Omental fat pad (tissue), 4 donors: ENCODE results near the gene SRSF9. TPM values are rescaled to one million over a fixed set of nuclear protein-coding genes. Genes with fewer than 3 reads are reported as not detected.

ENCODE experiments used
- ATAC-seq: fragments of 150-250 bp; one replicate; pipeline ENCODE4 v1.9.1; 2016; ENCODE audit warnings: mild to moderate bottlenecking, moderate library complexity; ENCODE audit not compliant: low FRiP score
- DNase-seq: peaks from one replicate; pipeline ENCODE4 v3.0.0-alpha.2; 2019; ENCODE audit warnings: low spot score
- CTCF ChIP-seq, 3 donors: fragments of 450-650 bp; IDR thresholded peaks; one replicate each; pipeline ENCODE4 v1.5.1; 2016 to 2017; ENCODE audit warnings: antibody characterized with exemption in 3 of 3, mild to moderate bottlenecking in 3 of 3, moderate library complexity in 2 of 3
- total RNA-seq, 4 donors: library from RNA; depleted of rRNA; stranded (reverse); fragments of >200 nt; gene quantifications; one replicate each; pipeline ENCODE4 v1.1.0, GENCODE V29; 2016

SRSF9 gene
- total RNA-seq, 4 donors from 2014 or later = 62.3 to 88.7 (median 71.4) TPM

GRCh38 chr12:120480211-120480610 lies 10.7 kb upstream of the SRSF9 start:
- TF ChIP-seq CTCF (IDR thresholded peaks at IDR 0.05) = no peak
- no peak for ATAC-seq
- DNase-seq = no peak

- no peak for TF ChIP-seq CTCF (IDR thresholded peaks at IDR 0.05)
- ATAC-seq (no peak), DNase-seq (no peak)
These were observed 9.9 kb upstream of the SRSF9 start for GRCh38 chr12:120479458-120479857.

- no peak for DNase-seq
- no peak for TF ChIP-seq CTCF (IDR thresholded peaks at IDR 0.05)
- no peak for ATAC-seq
These were observed 6.1 kb upstream of the SRSF9 start for GRCh38 chr12:120475643-120476042.

GRCh38 chr12:120474616-120474960 lies 5.0 kb upstream of the SRSF9 start:
- TF ChIP-seq CTCF (IDR thresholded peaks at IDR 0.05) = no peak
- ATAC-seq (peak; percentile 85), DNase-seq (peak; percentile 24)

- TF ChIP-seq CTCF (IDR thresholded peaks at IDR 0.05) = no peak
- no peak for DNase-seq
- ATAC-seq = no peak
These were observed 4.5 kb upstream of the SRSF9 start for GRCh38 chr12:120473807-120474615.

- DNase-seq (no peak), ATAC-seq (no peak)
- no peak for TF ChIP-seq CTCF (IDR thresholded peaks at IDR 0.05)
These were observed 3.0 kb upstream of the SRSF9 start for GRCh38 chr12:120472521-120472920.

DNA sequence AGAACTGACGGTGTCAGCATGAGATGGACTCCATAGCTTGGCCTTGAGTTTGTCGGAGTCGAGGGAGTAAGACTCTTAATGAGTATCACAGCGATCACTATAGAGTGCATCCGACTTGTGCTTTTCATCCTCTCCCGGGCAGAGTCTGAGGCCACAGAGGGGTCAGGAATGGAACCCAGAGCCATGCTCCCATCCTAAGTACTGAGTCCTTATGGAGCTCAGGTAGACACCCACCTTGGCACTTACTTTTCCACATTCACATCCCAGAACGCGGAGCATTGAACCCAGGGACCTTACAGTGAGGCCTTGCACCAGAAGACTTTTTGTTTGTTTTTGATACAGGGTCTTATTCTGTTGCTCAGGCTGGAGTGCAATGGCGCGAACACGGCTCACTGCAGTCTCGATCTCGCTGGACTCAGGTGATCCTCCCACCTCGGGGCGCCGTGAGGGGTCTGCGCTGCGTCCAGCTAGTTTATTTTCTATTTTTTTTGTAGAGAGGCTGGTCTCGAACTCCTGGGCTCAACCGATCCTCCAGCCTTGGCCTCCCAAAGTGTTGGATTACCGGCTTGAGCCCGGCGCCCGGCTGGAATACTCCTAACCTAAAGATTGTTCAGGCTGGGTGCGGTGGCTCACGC lies 719 bp upstream of the SRSF9 start:
- no peak for ATAC-seq
- DNase-seq = no peak
- TF ChIP-seq CTCF (IDR thresholded peaks at IDR 0.05) = no peak
